Activated T-helper 17 cell treated with anti-CD3 and anti-CD28 coated beads, Interleukin-2, amount 50 U/mL, for 72 hours (primary cell): ENCODE results near the gene STK17B. TPM values are rescaled to one million over a fixed set of nuclear protein-coding genes. Genes with fewer than 3 reads are reported as not detected.

Experiments used
- ATAC-seq: fragments of 150-1000 bp; cut with Tn5 transposase; replicated peaks from 2 replicates; pipeline ENCODE4 v1.10.0; 2021; ENCODE audit warnings: mild to moderate bottlenecking, moderate library complexity
- H3K27ac Mint-ChIP-seq: one replicate; pipeline ENCODE4 v1.8.0; 2022; ENCODE audit warnings: mixed read lengths
- H3K27me3 Mint-ChIP-seq: one replicate; pipeline ENCODE4 v1.8.0; 2022; ENCODE audit warnings: mixed read lengths
- H3K36me3 Mint-ChIP-seq: one replicate; pipeline ENCODE4 v1.8.0; 2022; ENCODE audit warnings: low read depth, mild to moderate bottlenecking, mixed read lengths
- H3K4me1 Mint-ChIP-seq: one replicate; pipeline ENCODE4 v1.8.0; 2022; ENCODE audit warnings: mixed read lengths
- H3K4me3 Mint-ChIP-seq: one replicate; pipeline ENCODE4 v1.8.0; 2022; ENCODE audit warnings: mild to moderate bottlenecking, mixed read lengths
- H3K9me3 Mint-ChIP-seq: one replicate; pipeline ENCODE4 v1.8.0; 2022; ENCODE audit warnings: mixed read lengths
- total RNA-seq, 2 donors: library from RNA; stranded (reverse); gene quantifications; one replicate each; pipeline ENCODE4 v1.2.3, GENCODE V29; 2022

The STK17B gene
- total RNA-seq, 2 donors from 2014 or later: 168 to 190 TPM

- Mint-ChIP-seq H3K27me3 (no peaks in the 10 kb centered on the region), H3K36me3 (peaks cover 20% of the 10 kb centered on the region), H3K27ac (no peak overlapping the region), H3K9me3 (peaks cover 15% of the 10 kb centered on the region), H3K4me3 (no peak overlapping the region), H3K4me1 (peaks cover 14% of the 10 kb centered on the region)
- no peak for ATAC-seq
Observed at GRCh38 chr2:196128749-196129148, 42.6 kb downstream of the STK17B start.

- no peak overlapping the region for H3K4me3 Mint-ChIP-seq
- H3K27ac Mint-ChIP-seq: no peak overlapping the region
- H3K4me1 Mint-ChIP-seq: no peaks in the 10 kb centered on the region
- no peaks in the 10 kb centered on the region for H3K36me3 Mint-ChIP-seq
- no peak for ATAC-seq
- no peaks in the 10 kb centered on the region for H3K27me3 Mint-ChIP-seq
- H3K9me3 Mint-ChIP-seq: peaks cover 14% of the 10 kb centered on the region
Observed at GRCh38 chr2:196125596-196125995, 45.8 kb downstream of the STK17B start.

- Mint-ChIP-seq H3K4me3 (no peak overlapping the region), H3K27ac (no peak overlapping the region), H3K27me3 (no peaks in the 10 kb centered on the region), H3K9me3 (peaks cover 1% of the 10 kb centered on the region), H3K36me3 (no peaks in the 10 kb centered on the region), H3K4me1 (no peaks in the 10 kb centered on the region)
- no peak for ATAC-seq
Observed at GRCh38 chr2:196123679-196124373, 47.6 kb downstream of the STK17B start.

- Mint-ChIP-seq H3K27ac (no peak overlapping the region), H3K4me3 (no peak overlapping the region), H3K9me3 (no peaks in the 10 kb centered on the region), H3K27me3 (no peaks in the 10 kb centered on the region), H3K4me1 (no peaks in the 10 kb centered on the region), H3K36me3 (no peaks in the 10 kb centered on the region)
- ATAC-seq: no peak
Observed at GRCh38 chr2:196119926-196120325, 51.5 kb downstream of the STK17B start.

GRCh38 chr2:196117214-196117705 is 54.1 kb downstream of the STK17B start:
- H3K27me3 Mint-ChIP-seq: no peaks in the 10 kb centered on the region
- no peak for ATAC-seq
- H3K36me3 Mint-ChIP-seq: no peaks in the 10 kb centered on the region
- H3K4me3 Mint-ChIP-seq: no peak overlapping the region
- peaks cover under 1% of the 10 kb centered on the region for H3K4me1 Mint-ChIP-seq
- H3K27ac Mint-ChIP-seq: no peak overlapping the region
- H3K9me3 Mint-ChIP-seq: no peaks in the 10 kb centered on the region

- Mint-ChIP-seq H3K9me3 (no peaks in the 10 kb centered on the region), H3K27ac (no peak overlapping the region), H3K27me3 (no peaks in the 10 kb centered on the region), H3K4me1 (peaks cover 5% of the 10 kb centered on the region), H3K36me3 (no peaks in the 10 kb centered on the region), H3K4me3 (peak overlapping the region; percentile 8)
- no peak for ATAC-seq
Observed at GRCh38 chr2:196113061-196113974, 58.1 kb downstream of the STK17B start.

GRCh38 chr2:196112418-196113034 is 58.9 kb downstream of the STK17B start:
- Mint-ChIP-seq H3K4me3 (no peak overlapping the region), H3K27ac (no peak overlapping the region), H3K9me3 (no peaks in the 10 kb centered on the region), H3K27me3 (no peaks in the 10 kb centered on the region), H3K36me3 (no peaks in the 10 kb centered on the region), H3K4me1 (peaks cover 5% of the 10 kb centered on the region)
- no peak for ATAC-seq

GRCh38 chr2:196108604-196109003 is 62.8 kb downstream of the STK17B start:
- Mint-ChIP-seq H3K4me3 (no peak overlapping the region), H3K27me3 (no peaks in the 10 kb centered on the region), H3K9me3 (no peaks in the 10 kb centered on the region), H3K4me1 (peaks cover 5% of the 10 kb centered on the region), H3K36me3 (no peaks in the 10 kb centered on the region), H3K27ac (no peak overlapping the region)
- ATAC-seq: no peak

GRCh38 chr2:196105951-196106350 is 65.4 kb downstream of the STK17B start:
- Mint-ChIP-seq H3K9me3 (no peaks in the 10 kb centered on the region), H3K36me3 (no peaks in the 10 kb centered on the region), H3K27me3 (no peaks in the 10 kb centered on the region), H3K4me3 (peak overlapping the region; percentile 10), H3K27ac (no peak overlapping the region), H3K4me1 (peaks cover 8% of the 10 kb centered on the region)
- no peak for ATAC-seq

GRCh38 chr2:196104066-196104465 is 67.3 kb downstream of the STK17B start:
- Mint-ChIP-seq H3K27ac (no peak overlapping the region), H3K4me3 (no peak overlapping the region), H3K9me3 (no peaks in the 10 kb centered on the region), H3K4me1 (peaks cover 15% of the 10 kb centered on the region), H3K36me3 (no peaks in the 10 kb centered on the region), H3K27me3 (no peaks in the 10 kb centered on the region)
- no peak for ATAC-seq

GRCh38 chr2:196103626-196104025 is 67.8 kb downstream of the STK17B start:
- H3K4me3 Mint-ChIP-seq: no peak overlapping the region
- ATAC-seq: no peak
- H3K36me3 Mint-ChIP-seq: no peaks in the 10 kb centered on the region
- H3K27ac Mint-ChIP-seq: no peak overlapping the region
- H3K27me3 Mint-ChIP-seq: no peaks in the 10 kb centered on the region
- no peaks in the 10 kb centered on the region for H3K9me3 Mint-ChIP-seq
- H3K4me1 Mint-ChIP-seq: peaks cover 15% of the 10 kb centered on the region

- Mint-ChIP-seq H3K4me1 (peaks cover 15% of the 10 kb centered on the region), H3K27ac (peak overlapping the region; percentile 56), H3K4me3 (no peak overlapping the region), H3K9me3 (no peaks in the 10 kb centered on the region), H3K36me3 (no peaks in the 10 kb centered on the region), H3K27me3 (no peaks in the 10 kb centered on the region)
- ATAC-seq: peak; percentile 96
Observed at GRCh38 chr2:196101325-196101991, 69.9 kb downstream of the STK17B start.

- H3K9me3 Mint-ChIP-seq: no peaks in the 10 kb centered on the region
- H3K27me3 Mint-ChIP-seq: no peaks in the 10 kb centered on the region
- ATAC-seq: no peak
- no peak overlapping the region for H3K27ac Mint-ChIP-seq
- H3K4me3 Mint-ChIP-seq: no peak overlapping the region
- H3K4me1 Mint-ChIP-seq: peaks cover 15% of the 10 kb centered on the region
- no peaks in the 10 kb centered on the region for H3K36me3 Mint-ChIP-seq
Observed at GRCh38 chr2:196099916-196100315, 71.5 kb downstream of the STK17B start.
